BE2C (cell line): ENCODE results near the gene CABS1.

Source experiments
- DNase-seq: peaks from one replicate; pipeline ENCODE4 v3.0.0-alpha.2; 2020
- H3K27me3 ChIP-seq: fragments of 250-450 bp; sonication (Bioruptor Pico); 2 replicates; pipeline ENCODE4 v1.5.1; 2020; ENCODE audit warnings: mild to moderate bottlenecking
- H3K36me3 ChIP-seq: fragments of 250-450 bp; sonication (Bioruptor Pico); 2 replicates; pipeline ENCODE4 v1.5.1; 2020; ENCODE audit warnings: mild to moderate bottlenecking
- H3K4me1 ChIP-seq: fragments of 250-450 bp; sonication (Bioruptor Pico); 2 replicates; pipeline ENCODE4 v1.5.1; 2020
- H3K4me3 ChIP-seq: 2 replicates; pipeline ENCODE4 v1.5.1; 2011; ENCODE audit warnings: low read depth, low read length
- H3K9me3 ChIP-seq: fragments of 250-450 bp; sonication (Bioruptor Pico); 2 replicates; pipeline ENCODE4 v1.5.1; 2020
- CTCF ChIP-seq: IDR thresholded peaks from 2 replicates; pipeline ENCODE4 v1.5.1; 2012; ENCODE audit warnings: mild to moderate bottlenecking, low read depth, low read length

CABS1 gene

GRCh38 chr4:70300215-70300614, 34.6 kb upstream of the CABS1 start:
- no peaks in the 10 kb centered on the region for H3K4me1 ChIP-seq
- no peak for TF ChIP-seq CTCF
- H3K9me3 ChIP-seq = no peaks in the 10 kb centered on the region
- no peak overlapping the region for H3K4me3 ChIP-seq
- H3K27me3 ChIP-seq = no peaks in the 10 kb centered on the region
- no peaks in the 10 kb centered on the region for H3K36me3 ChIP-seq
- DNase-seq = no peak

GRCh38 chr4:70303090-70303489, 31.7 kb upstream of the CABS1 start:
- TF ChIP-seq CTCF = no peak
- DNase-seq = no peak
- Histone ChIP-seq H3K9me3 (no peaks in the 10 kb centered on the region), H3K27me3 (no peaks in the 10 kb centered on the region), H3K4me1 (no peaks in the 10 kb centered on the region), H3K36me3 (no peaks in the 10 kb centered on the region), H3K4me3 (no peak overlapping the region)

- H3K4me1 ChIP-seq = no peaks in the 10 kb centered on the region
These were observed 29.2 kb upstream of the CABS1 start for GRCh38 chr4:70305601-70306000.

GRCh38 chr4:70306076-70306475, 28.7 kb upstream of the CABS1 start:
- Histone ChIP-seq H3K36me3 (no peaks in the 10 kb centered on the region), H3K4me3 (no peak overlapping the region), H3K27me3 (no peaks in the 10 kb centered on the region), H3K4me1 (no peaks in the 10 kb centered on the region), H3K9me3 (no peaks in the 10 kb centered on the region)
- DNase-seq = no peak
- no peak for TF ChIP-seq CTCF

More at GRCh38 chr4:70305601-70306000, 29.2 kb upstream of the CABS1 start:
- H3K4me3 ChIP-seq = no peak overlapping the region
- TF ChIP-seq CTCF = no peak
- H3K36me3 ChIP-seq = no peaks in the 10 kb centered on the region
- H3K9me3 ChIP-seq = no peaks in the 10 kb centered on the region
- no peak for DNase-seq
- no peaks in the 10 kb centered on the region for H3K27me3 ChIP-seq

- TF ChIP-seq CTCF = no peak
- Histone ChIP-seq H3K27me3 (no peaks in the 10 kb centered on the region), H3K9me3 (no peaks in the 10 kb centered on the region), H3K4me3 (no peak overlapping the region), H3K36me3 (no peaks in the 10 kb centered on the region), H3K4me1 (no peaks in the 10 kb centered on the region)
- DNase-seq = no peak
These were observed 21.0 kb upstream of the CABS1 start for GRCh38 chr4:70313736-70314135.

GRCh38 chr4:70315928-70316327, 18.9 kb upstream of the CABS1 start:
- no peak for TF ChIP-seq CTCF
- H3K4me1 ChIP-seq = no peaks in the 10 kb centered on the region
- no peak for DNase-seq
- no peaks in the 10 kb centered on the region for H3K9me3 ChIP-seq
- no peak overlapping the region for H3K4me3 ChIP-seq
- H3K27me3 ChIP-seq = no peaks in the 10 kb centered on the region
- H3K36me3 ChIP-seq = no peaks in the 10 kb centered on the region
